Bronchial epithelial cell (primary cell): ENCODE data around the gene INPP4A. TPM values are rescaled to one million over a fixed set of nuclear protein-coding genes. Genes with fewer than 3 reads are reported as not detected.

ENCODE experiments used
- DNase-seq: peaks from one replicate; pipeline ENCODE4 v3.0.0-alpha.2; 2010; ENCODE audit warnings: low read depth
- FAIRE-seq: peaks from 2 replicates; lab custom pipeline; 2011; peaks lifted over from hg19 to GRCh38; lab: Jason Lieb, UNC
- H3K27me3 ChIP-seq: 2 replicates; pipeline ENCODE4 v1.5.1; 2011; ENCODE audit warnings: low read length; ENCODE audit not compliant: control insufficient read depth, insufficient read depth
- H3K36me3 ChIP-seq: 2 replicates; pipeline ENCODE4 v1.5.1; 2011; ENCODE audit warnings: low read length; ENCODE audit not compliant: control insufficient read depth, insufficient read depth
- H3K4me3 ChIP-seq: 2 replicates; pipeline ENCODE4 v1.5.1; 2011; ENCODE audit warnings: mild to moderate bottlenecking, low read depth, low read length, control low read depth
- total RNA-seq: library from RNA; depleted of rRNA; stranded (reverse); fragments of >200 nt; gene quantifications from 2 replicates; pipeline ENCODE4 v1.2.1, GENCODE V29; 2014
- TF ChIP-seq, protein P1 (sequence below): IDR thresholded peaks from 2 replicates; pipeline ENCODE4 v1.5.1; 2011; ENCODE audit warnings: mild to moderate bottlenecking, moderate library complexity, low read length, control low read depth, inconsistent platforms; ENCODE audit not compliant: insufficient read depth, severe bottlenecking

Gene INPP4A
- total RNA-seq, 1 donor from 2014 or later = 18.2 TPM

DNA sequence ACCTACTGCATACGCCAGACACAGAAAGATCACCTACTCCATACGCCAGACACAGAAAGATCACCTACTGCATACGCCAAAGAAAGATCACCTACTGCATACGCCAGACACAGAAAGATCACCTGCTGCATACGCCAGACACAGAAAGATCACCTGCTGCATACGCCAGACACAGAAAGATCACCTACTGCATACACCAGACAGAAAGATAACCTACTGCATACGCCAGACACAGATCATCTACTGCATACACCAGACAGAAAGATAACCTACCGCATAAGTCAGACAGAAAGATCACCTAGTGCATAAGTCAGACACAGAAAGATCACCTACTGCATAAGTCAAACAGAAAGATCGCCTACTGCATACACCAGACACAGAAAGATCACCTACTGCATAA is 137.9 kb downstream of the INPP4A start:
- TF ChIP-seq, protein P1, sequence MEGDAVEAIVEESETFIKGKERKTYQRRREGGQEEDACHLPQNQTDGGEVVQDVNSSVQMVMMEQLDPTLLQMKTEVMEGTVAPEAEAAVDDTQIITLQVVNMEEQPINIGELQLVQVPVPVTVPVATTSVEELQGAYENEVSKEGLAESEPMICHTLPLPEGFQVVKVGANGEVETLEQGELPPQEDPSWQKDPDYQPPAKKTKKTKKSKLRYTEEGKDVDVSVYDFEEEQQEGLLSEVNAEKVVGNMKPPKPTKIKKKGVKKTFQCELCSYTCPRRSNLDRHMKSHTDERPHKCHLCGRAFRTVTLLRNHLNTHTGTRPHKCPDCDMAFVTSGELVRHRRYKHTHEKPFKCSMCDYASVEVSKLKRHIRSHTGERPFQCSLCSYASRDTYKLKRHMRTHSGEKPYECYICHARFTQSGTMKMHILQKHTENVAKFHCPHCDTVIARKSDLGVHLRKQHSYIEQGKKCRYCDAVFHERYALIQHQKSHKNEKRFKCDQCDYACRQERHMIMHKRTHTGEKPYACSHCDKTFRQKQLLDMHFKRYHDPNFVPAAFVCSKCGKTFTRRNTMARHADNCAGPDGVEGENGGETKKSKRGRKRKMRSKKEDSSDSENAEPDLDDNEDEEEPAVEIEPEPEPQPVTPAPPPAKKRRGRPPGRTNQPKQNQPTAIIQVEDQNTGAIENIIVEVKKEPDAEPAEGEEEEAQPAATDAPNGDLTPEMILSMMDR = no peak
- DNase-seq (no peak), FAIRE-seq (peak; percentile 62)

DNA sequence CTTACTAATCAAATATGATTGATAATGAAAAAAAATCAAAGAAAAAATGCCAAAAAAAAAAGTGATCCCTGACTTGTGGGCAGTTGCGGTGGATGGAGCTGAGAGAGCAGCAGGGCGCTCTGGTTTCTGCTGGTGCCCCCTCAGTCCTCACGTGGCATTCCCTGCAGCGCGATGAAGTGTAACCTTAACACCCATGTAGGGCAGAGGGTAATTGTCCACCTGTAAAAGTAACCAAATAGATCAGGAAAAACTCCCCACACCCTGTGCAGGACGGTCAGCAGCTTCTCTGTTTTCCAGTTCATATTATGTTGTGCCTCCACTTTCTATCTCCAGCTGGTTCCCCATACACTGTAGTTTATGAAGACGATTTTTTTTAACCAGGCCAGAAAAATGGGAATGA is 138.6 kb downstream of the INPP4A start:
- Histone ChIP-seq H3K4me3 (no peak overlapping the region), H3K27me3 (no peaks in the 10 kb centered on the region), H3K36me3 (peaks cover 2% of the 10 kb centered on the region)
- no peak for DNase-seq
- no peak for FAIRE-seq
- TF ChIP-seq, protein P1 = no peak

More for the DNA sequence above, 137.9 kb downstream of the INPP4A start:
- Histone ChIP-seq H3K27me3 (no peaks in the 10 kb centered on the region), H3K4me3 (no peak overlapping the region), H3K36me3 (peaks cover 2% of the 10 kb centered on the region)

DNA sequence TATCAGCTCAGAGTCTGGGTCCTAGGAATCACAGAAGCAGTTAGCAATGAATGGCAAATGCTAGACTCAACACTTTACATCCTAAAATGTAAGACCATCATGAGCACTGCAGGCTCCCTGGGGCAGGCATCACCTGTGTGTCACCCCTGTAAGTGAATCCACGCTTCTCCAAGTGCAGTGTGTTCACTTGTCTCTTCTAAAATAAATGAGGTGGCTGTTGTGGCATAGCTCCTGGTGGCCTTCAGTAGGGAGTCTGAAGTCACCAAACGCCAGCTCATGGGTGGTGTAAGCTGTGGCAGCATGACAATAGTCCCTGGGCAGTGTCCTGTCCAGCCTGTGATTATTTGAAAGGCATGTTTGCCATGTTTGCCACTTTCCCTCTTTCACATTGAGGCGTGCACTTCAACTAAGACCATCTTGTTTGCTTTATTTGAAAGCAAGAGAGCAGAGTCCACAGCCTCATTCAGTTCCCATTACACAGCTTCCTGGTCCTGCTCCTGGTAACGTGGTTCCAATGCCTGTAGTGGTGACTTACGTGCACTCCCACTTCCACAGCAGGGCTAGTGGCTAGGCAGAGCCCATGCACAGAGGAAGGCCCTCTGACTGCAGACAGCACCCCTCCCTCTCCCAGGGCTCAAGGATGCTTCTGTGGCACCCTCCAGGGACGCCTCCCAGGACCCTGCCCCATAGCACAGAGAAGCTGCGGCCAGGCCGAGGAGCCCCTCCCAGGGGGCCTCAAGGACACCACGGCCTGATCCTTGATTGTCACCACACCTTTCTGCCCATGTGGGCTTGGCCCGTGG is 139.4 kb downstream of the INPP4A start:
- no peak for DNase-seq
- FAIRE-seq = peak; percentile 13
- Histone ChIP-seq H3K4me3 (no peak overlapping the region), H3K36me3 (peaks cover 1% of the 10 kb centered on the region), H3K27me3 (no peaks in the 10 kb centered on the region)
- TF ChIP-seq, protein P1 = no peak

DNA sequence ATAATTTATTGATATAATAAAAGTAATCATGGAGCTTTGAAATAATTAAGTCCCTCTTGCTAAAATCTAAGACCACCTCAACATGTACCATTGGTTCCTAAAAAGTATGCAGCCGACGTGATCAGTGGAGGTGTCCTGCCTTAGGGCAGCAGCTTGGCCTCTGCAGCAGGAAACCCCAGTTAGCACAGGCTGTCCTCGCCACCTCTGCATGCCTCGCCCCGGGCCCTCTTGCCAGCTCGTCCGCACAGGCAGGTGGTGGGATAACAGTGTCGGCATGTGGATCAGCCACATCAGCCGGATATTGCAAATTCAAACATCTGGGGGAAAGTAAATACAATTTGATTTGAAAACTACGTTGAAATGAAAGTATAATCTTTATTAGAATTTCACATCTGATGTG is 140.7 kb downstream of the INPP4A start:
- peaks cover 3% of the 10 kb centered on the region for H3K36me3 ChIP-seq
- no peak for FAIRE-seq
- no peak for DNase-seq
- TF ChIP-seq, protein P1 = no peak
- no peak overlapping the region for H3K4me3 ChIP-seq
- no peaks in the 10 kb centered on the region for H3K27me3 ChIP-seq

DNA sequence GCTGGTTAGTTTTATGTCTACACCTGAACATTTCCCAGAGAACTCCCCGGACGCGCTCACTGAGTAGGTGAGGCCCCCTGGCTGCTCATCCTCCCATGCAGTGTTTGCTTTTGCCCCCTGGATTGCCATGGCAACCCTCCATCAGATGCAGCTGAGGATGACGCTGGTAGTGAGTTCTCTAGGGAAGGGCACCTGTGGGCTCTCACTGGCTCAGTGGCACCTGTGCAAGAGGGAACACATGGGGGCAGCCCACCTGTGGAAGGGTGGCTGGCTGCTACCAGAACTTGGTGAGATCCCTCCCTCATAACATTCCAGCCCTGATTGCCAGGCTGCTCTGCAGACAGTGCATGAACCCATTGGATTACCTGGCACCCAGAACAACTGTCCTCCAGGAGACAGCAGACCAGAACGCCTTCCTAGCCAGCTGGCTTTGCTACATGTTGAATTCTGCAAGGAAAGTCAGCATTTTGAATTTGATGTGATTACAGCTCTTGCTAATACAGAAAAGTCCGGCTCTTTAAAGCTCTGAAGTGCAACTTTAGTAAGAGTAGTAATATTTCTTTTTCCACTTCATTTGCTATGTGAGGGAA is 142.0 kb downstream of the INPP4A start:
- no peaks in the 10 kb centered on the region for H3K27me3 ChIP-seq
- FAIRE-seq (no peak), DNase-seq (no peak)
- TF ChIP-seq, protein P1 = no peak
- H3K4me3 ChIP-seq = no peak overlapping the region
- peaks cover 4% of the 10 kb centered on the region for H3K36me3 ChIP-seq
